Panc1 (cell line): ENCODE data around the gene PLCL1. TPM values are rescaled to one million over a fixed set of nuclear protein-coding genes. Genes with fewer than 3 reads are reported as not detected.

ENCODE experiments used
- ATAC-seq: fragments of 200-7000 bp; cut with Tn5 transposase; 2 replicates; pipeline ENCODE4 v1.9.1; 2020; ENCODE audit warnings: mild to moderate bottlenecking, moderate library complexity
- BruUV-seq: library from RNA; stranded (reverse); fragments of 400-500 nt; replicated peaks from 2 replicates; lab custom pipeline; 2021; lab: Mats Ljungman, UMichigan
- CTCF ChIA-PET: fragments of 300-600 bp; sonication (Branson Sonifier 250); formaldehyde crosslinking; loops from one replicate; lab custom pipeline; 2022; ENCODE audit warnings: antibody characterized with exemption; lab: Charles Lee
- POLR2A ChIA-PET: fragments of 300-600 bp; sonication (Branson Sonifier 250); formaldehyde crosslinking; loops from one replicate; lab custom pipeline; 2022; ENCODE audit warnings: antibody characterized with exemption; lab: Charles Lee
- DNase-seq: peaks from one replicate; pipeline ENCODE4 v3.0.0-alpha.2; 2010; ENCODE audit warnings: low read depth, low spot score
- H3K27ac ChIP-seq: 2 replicates; pipeline ENCODE4 v1.5.1; 2011; ENCODE audit warnings: mild to moderate bottlenecking, low read length, inconsistent platforms
- H3K27me3 ChIP-seq: fragments of 200-500 bp; sonication (Bioruptor generic); 2 replicates; pipeline ENCODE4 v1.6.0; 2014; ENCODE audit warnings: low read length, inconsistent platforms; ENCODE audit not compliant: control insufficient read depth, insufficient read depth
- H3K36me3 ChIP-seq: fragments of 200-500 bp; sonication (Bioruptor generic); 2 replicates; pipeline ENCODE4 v1.5.1; 2014; ENCODE audit warnings: inconsistent platforms, mild to moderate bottlenecking, low read length, moderate library complexity; ENCODE audit not compliant: control insufficient read depth, insufficient read depth
- H3K4me1 ChIP-seq: 2 replicates; pipeline ENCODE4 v1.5.1; 2011; ENCODE audit warnings: inconsistent platforms, mild to moderate bottlenecking, low read length, moderate library complexity; ENCODE audit not compliant: control insufficient read depth, insufficient read depth
- H3K4me3 ChIP-seq, 2 experiments: 2 replicates each; pipeline ENCODE4 v1.5.1; 2011 to 2012; ENCODE audit warnings: low read depth in 2 of 2, low read length in 2 of 2, mild to moderate bottlenecking in 2 of 2, inconsistent platforms in 1 of 2, moderate library complexity in 1 of 2
- H3K9me3 ChIP-seq: fragments of 200-500 bp; sonication (Bioruptor generic); 2 replicates; pipeline ENCODE4 v1.5.1; 2014; ENCODE audit warnings: low read depth, mild to moderate bottlenecking, inconsistent platforms, low read length, moderate library complexity; ENCODE audit not compliant: control insufficient read depth, insufficient read depth
- POLR2AphosphoS5 ChIP-seq: IDR thresholded peaks from 2 replicates; pipeline ENCODE4 v1.6.1; 2012; ENCODE audit warnings: mild to moderate bottlenecking, low read depth, low read length, moderate library complexity
- SIN3A ChIP-seq: IDR thresholded peaks from 2 replicates; pipeline ENCODE4 v1.6.1; 2012; ENCODE audit warnings: low read depth, mild to moderate bottlenecking, low read length, moderate library complexity, borderline replicate concordance; ENCODE audit not compliant: insufficient read depth
- TCF7L2 ChIP-seq: IDR thresholded peaks from 2 replicates; pipeline ENCODE4 v1.6.1; 2011; ENCODE audit warnings: mild to moderate bottlenecking, low read depth, low read length, inconsistent platforms
- in situ Hi-C: cut with HindIII; loops from 2 replicates; pipeline ENCODE4 v1.10.0; 2016; ENCODE audit warnings: low sequenced_read_pairs, low pct_unique_long_range_greater_than_20kb
- intact Hi-C: fragments of 100-400 bp; cut with micrococcal nuclease; formaldehyde crosslinking; loops from one replicate; pipeline ENCODE4 v1.10.0; 2022; ENCODE audit not compliant: unreplicated experiment
- total RNA-seq: library from RNA; stranded (reverse); gene quantifications from one replicate; pipeline ENCODE4 v1.2.1, GENCODE V29; 2021; ENCODE audit not compliant: unreplicated experiment
- TF ChIP-seq, protein P1 (sequence below): fragments of 450-650 bp; IDR thresholded peaks from 2 replicates; pipeline ENCODE4 v1.5.1; 2017; ENCODE audit warnings: mild to moderate bottlenecking
- TF ChIP-seq, protein P2 (sequence below), 2 experiments: IDR thresholded peaks; 2 replicates each; pipeline ENCODE4 v1.6.1; 2011 to 2012; ENCODE audit warnings: low read depth in 2 of 2, control low read depth in 1 of 2, low read length in 1 of 2, mild to moderate bottlenecking in 1 of 2, moderate library complexity in 1 of 2; ENCODE audit not compliant: insufficient read depth in 1 of 2

PLCL1 gene
- total RNA-seq, 1 experiment from 2014 or later = not detected

DNA sequence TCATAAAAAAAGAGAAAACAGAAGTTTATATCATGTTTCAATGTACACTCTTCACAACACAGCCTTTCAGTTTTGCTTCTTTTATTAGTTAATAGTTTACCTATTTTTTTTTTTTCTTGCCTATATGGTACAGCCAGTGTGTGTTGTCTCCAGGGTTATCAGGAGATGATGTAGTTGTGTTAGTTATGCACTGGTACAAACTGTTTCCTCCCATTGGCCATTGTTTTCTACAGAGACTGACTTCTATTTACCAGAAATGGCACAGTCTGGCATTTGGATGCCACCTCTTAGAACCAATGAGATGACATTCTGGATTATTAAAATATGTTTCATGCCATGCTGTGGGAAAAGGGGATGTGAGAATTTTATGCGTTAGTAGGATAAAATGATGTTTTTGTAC is 339.4 kb downstream of the PLCL1 start:
- Histone ChIP-seq H3K9me3 (no peaks in the 10 kb centered on the region), H3K4me3 (no peak overlapping the region), H3K27ac (no peak overlapping the region), H3K27me3 (peaks cover 4% of the 10 kb centered on the region; the same call in 1 of the 2 replicates), H3K36me3 (no peaks in the 10 kb centered on the region), H3K4me1 (no peaks in the 10 kb centered on the region)
- no peak for ATAC-seq
- intact Hi-C loops (loop anchor here (5.0 kb wide), 1 partner anchor 134 kb away; no protein-coding TSS in a partner anchor), in situ Hi-C loops (no loop called here)
- no TSS peak for BruUV-seq
- ChIA-PET CTCF (no interaction called here), POLR2A (no interaction called here)
- no peak for DNase-seq
- TF ChIP-seq, protein P1, sequence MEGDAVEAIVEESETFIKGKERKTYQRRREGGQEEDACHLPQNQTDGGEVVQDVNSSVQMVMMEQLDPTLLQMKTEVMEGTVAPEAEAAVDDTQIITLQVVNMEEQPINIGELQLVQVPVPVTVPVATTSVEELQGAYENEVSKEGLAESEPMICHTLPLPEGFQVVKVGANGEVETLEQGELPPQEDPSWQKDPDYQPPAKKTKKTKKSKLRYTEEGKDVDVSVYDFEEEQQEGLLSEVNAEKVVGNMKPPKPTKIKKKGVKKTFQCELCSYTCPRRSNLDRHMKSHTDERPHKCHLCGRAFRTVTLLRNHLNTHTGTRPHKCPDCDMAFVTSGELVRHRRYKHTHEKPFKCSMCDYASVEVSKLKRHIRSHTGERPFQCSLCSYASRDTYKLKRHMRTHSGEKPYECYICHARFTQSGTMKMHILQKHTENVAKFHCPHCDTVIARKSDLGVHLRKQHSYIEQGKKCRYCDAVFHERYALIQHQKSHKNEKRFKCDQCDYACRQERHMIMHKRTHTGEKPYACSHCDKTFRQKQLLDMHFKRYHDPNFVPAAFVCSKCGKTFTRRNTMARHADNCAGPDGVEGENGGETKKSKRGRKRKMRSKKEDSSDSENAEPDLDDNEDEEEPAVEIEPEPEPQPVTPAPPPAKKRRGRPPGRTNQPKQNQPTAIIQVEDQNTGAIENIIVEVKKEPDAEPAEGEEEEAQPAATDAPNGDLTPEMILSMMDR = no peak
- TF ChIP-seq, protein P2, sequence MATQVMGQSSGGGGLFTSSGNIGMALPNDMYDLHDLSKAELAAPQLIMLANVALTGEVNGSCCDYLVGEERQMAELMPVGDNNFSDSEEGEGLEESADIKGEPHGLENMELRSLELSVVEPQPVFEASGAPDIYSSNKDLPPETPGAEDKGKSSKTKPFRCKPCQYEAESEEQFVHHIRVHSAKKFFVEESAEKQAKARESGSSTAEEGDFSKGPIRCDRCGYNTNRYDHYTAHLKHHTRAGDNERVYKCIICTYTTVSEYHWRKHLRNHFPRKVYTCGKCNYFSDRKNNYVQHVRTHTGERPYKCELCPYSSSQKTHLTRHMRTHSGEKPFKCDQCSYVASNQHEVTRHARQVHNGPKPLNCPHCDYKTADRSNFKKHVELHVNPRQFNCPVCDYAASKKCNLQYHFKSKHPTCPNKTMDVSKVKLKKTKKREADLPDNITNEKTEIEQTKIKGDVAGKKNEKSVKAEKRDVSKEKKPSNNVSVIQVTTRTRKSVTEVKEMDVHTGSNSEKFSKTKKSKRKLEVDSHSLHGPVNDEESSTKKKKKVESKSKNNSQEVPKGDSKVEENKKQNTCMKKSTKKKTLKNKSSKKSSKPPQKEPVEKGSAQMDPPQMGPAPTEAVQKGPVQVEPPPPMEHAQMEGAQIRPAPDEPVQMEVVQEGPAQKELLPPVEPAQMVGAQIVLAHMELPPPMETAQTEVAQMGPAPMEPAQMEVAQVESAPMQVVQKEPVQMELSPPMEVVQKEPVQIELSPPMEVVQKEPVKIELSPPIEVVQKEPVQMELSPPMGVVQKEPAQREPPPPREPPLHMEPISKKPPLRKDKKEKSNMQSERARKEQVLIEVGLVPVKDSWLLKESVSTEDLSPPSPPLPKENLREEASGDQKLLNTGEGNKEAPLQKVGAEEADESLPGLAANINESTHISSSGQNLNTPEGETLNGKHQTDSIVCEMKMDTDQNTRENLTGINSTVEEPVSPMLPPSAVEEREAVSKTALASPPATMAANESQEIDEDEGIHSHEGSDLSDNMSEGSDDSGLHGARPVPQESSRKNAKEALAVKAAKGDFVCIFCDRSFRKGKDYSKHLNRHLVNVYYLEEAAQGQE (IDR thresholded peaks at IDR 0.05; ENCODE audit: insufficient read depth in 1 of 2, low read depth in 2 of 2, low read length in 1 of 2) = no peak
- TF ChIP-seq SIN3A (no peak), POLR2AphosphoS5 (no peak), TCF7L2 (no peak)

DNA sequence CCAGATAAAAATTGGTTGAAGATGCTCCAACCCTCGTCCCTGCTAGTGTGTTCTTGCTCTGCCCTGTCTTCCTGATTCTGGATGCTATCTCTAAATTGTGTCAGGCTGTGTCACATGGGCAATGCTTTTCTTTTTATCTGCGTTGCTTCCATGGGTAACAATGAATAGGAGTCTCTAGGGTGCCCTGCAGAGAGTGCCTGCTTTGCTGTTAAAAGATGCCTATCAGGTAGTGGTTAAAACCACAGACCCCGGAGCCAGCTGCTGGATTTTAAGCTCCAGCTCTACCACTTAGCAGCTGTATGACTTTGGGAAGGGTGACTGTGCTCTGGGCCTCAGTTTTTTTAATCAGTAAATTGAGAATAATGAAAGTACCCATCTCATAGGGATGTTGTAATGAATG is 340.3 kb downstream of the PLCL1 start:
- H3K27ac ChIP-seq = no peak overlapping the region
- ATAC-seq (no peak), DNase-seq (no peak)
- H3K9me3 ChIP-seq = no peaks in the 10 kb centered on the region
- in situ Hi-C loops = no loop called here
- H3K4me3 ChIP-seq = no peak overlapping the region
- no peaks in the 10 kb centered on the region for H3K36me3 ChIP-seq
- no peaks in the 10 kb centered on the region for H3K4me1 ChIP-seq
- no TSS peak for BruUV-seq
- CTCF ChIA-PET = no interaction called here
- intact Hi-C loops = loop anchor here (5.0 kb wide), 1 partner anchor 133 kb away; no protein-coding TSS in a partner anchor
- peaks cover 4% of the 10 kb centered on the region; the same call in 1 of the 2 replicates for H3K27me3 ChIP-seq
- TF ChIP-seq POLR2AphosphoS5 = no peak
- no peak for TF ChIP-seq SIN3A
- no peak for TF ChIP-seq TCF7L2
- TF ChIP-seq, protein P2 (IDR thresholded peaks at IDR 0.05; ENCODE audit: insufficient read depth in 1 of 2, low read depth in 2 of 2, low read length in 1 of 2) = no peak
- TF ChIP-seq, protein P1 = no peak
- POLR2A ChIA-PET = no interaction called here
